Fibroblast of pulmonary artery (primary cell): Measurements from ENCODE around the gene ICAM1.

ENCODE experiments used
- DNase-seq: peaks from one replicate; pipeline ENCODE4 v3.0.0-alpha.2; 2010; ENCODE audit warnings: low read depth
- H3K4me3 ChIP-seq: replicated peaks from 2 replicates; pipeline ENCODE4 v1.5.1; 2011; ENCODE audit warnings: low read depth, mild to moderate bottlenecking, control low read depth, low read length, moderate library complexity
- TF ChIP-seq, protein P1 (sequence below): IDR thresholded peaks from 2 replicates; pipeline ENCODE4 v1.5.1; 2011; ENCODE audit warnings: mild to moderate bottlenecking, control low read depth, low read length, inconsistent platforms; ENCODE audit errors: missing control alignments

The ICAM1 gene

DNA sequence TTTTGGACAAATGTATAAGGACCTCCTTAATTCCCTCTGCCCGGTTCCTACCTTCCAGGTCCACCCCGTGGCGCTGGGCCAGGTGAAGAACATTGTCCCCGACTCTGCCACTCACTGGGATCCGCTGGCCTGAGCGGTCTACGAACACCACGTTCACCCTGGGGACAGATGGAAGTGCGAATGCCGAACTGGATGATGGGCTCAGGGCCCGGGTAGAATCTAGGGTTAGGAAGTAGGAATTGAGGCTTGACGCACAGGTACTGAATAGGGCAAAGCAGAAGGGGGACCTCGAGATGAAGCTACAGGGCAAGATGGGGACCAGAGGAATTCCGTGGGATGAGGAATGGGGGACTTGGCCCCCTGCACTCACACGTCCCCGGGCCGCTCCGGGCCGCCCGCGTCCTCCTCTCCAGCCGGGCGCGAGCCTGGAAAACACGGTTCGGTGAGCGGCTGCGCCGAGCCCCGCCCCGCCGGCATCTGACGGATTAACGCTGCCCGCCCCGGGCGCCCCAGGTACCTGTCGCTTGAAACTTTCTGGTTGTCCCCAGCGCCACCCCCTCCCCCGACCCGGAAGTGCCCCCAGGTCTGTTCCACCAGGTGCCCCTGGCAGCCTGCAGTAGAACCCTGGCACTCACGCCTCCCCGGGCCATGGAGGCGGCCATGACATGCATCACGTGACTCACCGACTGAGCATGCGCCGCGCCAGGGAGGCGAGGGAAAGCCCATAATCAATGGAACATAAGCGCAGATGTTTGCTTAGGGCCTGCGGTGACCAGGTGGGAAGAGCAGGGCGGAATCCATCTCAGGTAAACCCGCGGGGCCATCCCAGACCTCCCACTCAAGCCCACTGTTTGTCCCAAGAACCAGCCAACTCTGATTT lies 44.7 kb downstream of the ICAM1 start, which contains the start of gene FDX2:
Gene FDX2 (minus strand): TSS at position 681 of the 880 bp plus-strand sequence. CDS start 19 bp downstream, at position 662.
- peak within 1 kb of the TSS; percentile 86 for H3K4me3 ChIP-seq
- DNase-seq = peak; percentile 78
- TF ChIP-seq, protein P1, sequence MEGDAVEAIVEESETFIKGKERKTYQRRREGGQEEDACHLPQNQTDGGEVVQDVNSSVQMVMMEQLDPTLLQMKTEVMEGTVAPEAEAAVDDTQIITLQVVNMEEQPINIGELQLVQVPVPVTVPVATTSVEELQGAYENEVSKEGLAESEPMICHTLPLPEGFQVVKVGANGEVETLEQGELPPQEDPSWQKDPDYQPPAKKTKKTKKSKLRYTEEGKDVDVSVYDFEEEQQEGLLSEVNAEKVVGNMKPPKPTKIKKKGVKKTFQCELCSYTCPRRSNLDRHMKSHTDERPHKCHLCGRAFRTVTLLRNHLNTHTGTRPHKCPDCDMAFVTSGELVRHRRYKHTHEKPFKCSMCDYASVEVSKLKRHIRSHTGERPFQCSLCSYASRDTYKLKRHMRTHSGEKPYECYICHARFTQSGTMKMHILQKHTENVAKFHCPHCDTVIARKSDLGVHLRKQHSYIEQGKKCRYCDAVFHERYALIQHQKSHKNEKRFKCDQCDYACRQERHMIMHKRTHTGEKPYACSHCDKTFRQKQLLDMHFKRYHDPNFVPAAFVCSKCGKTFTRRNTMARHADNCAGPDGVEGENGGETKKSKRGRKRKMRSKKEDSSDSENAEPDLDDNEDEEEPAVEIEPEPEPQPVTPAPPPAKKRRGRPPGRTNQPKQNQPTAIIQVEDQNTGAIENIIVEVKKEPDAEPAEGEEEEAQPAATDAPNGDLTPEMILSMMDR = no peak

- no peak overlapping the region for H3K4me3 ChIP-seq
- TF ChIP-seq, protein P1 = no peak
- no peak for DNase-seq
These were observed 45.5 kb downstream of the ICAM1 start for GRCh38 chr19:10316229-10317044.

GRCh38 chr19:10317045-10317856 lies 46.3 kb downstream of the ICAM1 start:
- TF ChIP-seq, protein P1 = no peak
- no peak for DNase-seq

GRCh38 chr19:10317857-10318462 lies 47.0 kb downstream of the ICAM1 start:
- TF ChIP-seq, protein P1 = no peak

More at GRCh38 chr19:10317045-10317856, 46.3 kb downstream of the ICAM1 start:
- H3K4me3 ChIP-seq = no peak overlapping the region

GRCh38 chr19:10318807-10319682 lies 48.1 kb downstream of the ICAM1 start:
- TF ChIP-seq, protein P1 = no peak
- DNase-seq = no peak
- no peak overlapping the region for H3K4me3 ChIP-seq

More at GRCh38 chr19:10317857-10318462, 47.0 kb downstream of the ICAM1 start:
- H3K4me3 ChIP-seq = no peak overlapping the region
- DNase-seq = no peak
